ENCODE results near the gene TM4SF4.
A peak's percentile ranks its signal among the peaks of the same experiment; 100 is the strongest.

The TM4SF4 gene

DNA sequence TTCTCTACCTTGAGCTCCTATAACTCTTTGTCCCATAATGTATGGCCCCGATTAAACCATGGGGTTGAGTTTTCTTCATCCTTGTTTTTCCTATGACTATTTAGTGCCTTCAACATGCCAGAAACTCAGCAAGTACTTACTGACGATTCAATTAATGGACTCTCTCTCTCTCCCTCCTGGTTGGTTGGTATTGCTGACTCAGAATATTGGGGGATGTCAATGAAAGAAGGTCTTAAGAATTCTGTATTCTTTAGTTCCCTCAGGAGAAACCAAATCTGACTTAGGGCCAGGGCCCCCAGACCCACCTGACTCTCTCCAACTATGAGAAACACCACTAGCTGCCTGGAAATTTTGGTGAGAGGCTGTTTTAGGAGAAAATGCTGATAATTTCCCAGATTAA, 40.8 kb downstream of the TM4SF4 start:
- no peak overlapping the region for H3K4me3 ChIP-seq (ENCODE audit: low read length)
- TF ChIP-seq, protein P1, sequence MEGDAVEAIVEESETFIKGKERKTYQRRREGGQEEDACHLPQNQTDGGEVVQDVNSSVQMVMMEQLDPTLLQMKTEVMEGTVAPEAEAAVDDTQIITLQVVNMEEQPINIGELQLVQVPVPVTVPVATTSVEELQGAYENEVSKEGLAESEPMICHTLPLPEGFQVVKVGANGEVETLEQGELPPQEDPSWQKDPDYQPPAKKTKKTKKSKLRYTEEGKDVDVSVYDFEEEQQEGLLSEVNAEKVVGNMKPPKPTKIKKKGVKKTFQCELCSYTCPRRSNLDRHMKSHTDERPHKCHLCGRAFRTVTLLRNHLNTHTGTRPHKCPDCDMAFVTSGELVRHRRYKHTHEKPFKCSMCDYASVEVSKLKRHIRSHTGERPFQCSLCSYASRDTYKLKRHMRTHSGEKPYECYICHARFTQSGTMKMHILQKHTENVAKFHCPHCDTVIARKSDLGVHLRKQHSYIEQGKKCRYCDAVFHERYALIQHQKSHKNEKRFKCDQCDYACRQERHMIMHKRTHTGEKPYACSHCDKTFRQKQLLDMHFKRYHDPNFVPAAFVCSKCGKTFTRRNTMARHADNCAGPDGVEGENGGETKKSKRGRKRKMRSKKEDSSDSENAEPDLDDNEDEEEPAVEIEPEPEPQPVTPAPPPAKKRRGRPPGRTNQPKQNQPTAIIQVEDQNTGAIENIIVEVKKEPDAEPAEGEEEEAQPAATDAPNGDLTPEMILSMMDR (conservative IDR thresholded peaks at IDR 0.05; ENCODE audit: low read depth, low read length) = no peak
- no peak for DNase-seq (ENCODE audit: low read depth)

DNA sequence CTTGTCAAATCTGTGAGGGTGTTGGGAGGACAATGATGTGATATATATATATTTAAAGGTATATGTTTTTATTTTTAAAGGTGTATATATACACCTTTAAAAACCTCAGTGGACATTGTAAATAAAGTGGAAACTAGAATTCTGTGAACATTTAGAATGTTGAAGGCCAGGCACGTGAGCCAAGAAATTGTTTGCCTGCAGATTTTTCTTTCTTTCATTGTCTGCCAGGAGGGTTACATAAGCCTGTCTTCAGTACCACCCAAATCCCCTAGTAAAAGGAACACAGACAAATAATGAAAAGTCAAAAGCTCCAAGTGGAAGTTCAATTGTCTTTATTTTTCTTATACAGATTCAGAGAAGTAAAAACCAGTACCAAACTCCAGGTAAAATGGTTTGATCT, 42.4 kb downstream of the TM4SF4 start:
- no peak overlapping the region for H3K4me3 ChIP-seq (ENCODE audit: low read length)
- TF ChIP-seq, protein P1 (conservative IDR thresholded peaks at IDR 0.05; ENCODE audit: low read depth, low read length) = no peak
- no peak for DNase-seq (ENCODE audit: low read depth)

DNA sequence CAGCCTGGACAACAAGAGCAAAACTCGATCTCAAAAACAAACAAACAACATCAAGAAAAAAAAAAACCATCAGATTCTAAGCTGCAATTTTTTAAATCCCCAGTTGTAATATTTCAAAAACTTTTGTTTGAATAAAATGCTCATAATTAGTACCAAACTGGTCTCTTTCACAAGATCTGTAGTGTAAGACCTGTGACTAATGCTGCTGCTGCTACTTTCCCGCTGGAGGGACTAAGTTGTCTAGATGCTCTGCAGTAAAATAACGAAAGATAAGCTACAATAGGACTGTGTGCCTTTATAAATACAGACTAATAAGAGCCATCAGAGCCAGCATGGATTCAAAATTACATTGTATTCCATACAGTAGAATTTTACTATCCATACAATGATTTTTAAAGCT, 45.4 kb downstream of the TM4SF4 start:
- no peak for DNase-seq (ENCODE audit: low read depth)
- TF ChIP-seq, protein P1 (conservative IDR thresholded peaks at IDR 0.05; ENCODE audit: low read depth, low read length) = no peak

DNA sequence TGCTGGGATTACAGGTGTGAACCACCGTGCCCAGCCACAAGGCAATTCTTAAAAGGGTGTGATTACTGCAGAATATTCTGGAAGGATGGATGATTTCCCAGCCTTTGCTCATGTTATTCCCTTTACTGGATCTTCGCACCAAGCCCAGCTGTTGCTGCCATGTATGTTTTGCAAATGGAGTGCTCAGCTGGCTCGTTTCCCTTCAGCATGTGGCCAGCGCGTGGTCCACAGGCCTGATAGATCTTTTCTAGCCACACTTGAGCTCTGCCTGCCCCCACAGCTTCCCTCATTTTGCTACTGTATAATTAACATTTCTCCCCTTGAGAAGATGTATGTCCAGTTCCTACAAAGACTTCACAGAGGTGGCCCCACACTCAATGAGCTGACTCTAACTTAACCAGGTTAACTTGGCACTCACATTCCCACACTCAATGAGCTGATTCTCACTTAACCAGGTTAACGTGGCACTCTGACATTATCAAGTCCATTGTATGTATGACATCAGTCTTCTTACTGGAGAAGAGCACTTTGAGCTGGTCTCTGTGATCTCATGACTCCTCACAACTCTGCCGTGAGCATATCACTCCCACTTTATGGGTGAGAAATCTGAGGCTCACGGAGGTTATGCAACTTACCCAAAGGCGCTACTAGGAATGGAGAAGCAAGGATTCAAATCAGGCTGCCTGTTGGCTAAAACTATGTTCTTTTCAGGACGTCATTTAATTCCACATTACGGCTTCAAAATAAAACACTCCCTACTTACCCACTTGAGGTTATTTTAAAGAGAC, 49.2 kb downstream of the TM4SF4 start:
- TF ChIP-seq, protein P1 (conservative IDR thresholded peaks at IDR 0.05; ENCODE audit: low read depth, low read length) = no peak
- DNase-seq (ENCODE audit: low read depth) = no peak
- H3K4me3 ChIP-seq (ENCODE audit: low read length) = no peak overlapping the region

More for the DNA sequence above, 45.4 kb downstream of the TM4SF4 start:
- no peak overlapping the region for H3K4me3 ChIP-seq (ENCODE audit: low read length)

DNA sequence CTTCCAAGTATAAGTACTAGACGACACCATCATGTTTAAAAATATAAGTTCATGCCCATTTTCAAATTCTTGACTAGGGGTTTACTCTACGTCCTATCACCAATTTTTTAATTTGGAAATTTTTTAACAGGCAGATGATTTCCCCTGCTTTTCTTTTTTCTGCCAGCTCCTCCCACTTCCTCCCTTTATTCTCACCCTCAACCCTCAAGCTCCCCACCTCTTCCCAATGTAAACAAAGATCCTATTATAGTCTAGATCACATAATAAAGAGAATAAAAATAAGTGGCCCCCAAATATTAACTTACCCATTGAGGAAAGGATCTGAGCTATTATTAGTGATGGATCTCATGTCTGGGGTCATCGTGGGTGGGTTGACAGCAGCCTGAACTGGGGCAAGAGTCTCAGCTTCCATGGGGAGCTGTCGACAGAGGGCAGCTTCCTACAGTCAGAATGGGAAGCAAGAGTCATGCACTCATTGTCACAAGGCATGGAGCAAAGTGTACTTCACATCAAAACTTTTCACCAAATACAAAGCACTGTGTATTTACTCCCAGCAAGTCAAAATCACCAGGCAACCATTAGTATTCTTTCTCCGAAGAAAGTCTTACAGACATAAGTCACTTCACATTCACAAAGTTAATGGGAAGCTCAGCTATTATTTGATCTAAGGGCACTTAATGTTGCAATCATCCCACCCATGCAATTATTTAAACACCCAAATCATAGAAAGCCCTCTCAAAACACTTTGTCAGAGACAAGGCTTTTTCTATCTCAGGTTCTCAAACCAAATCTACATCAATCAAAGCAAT, 53.2 kb downstream of the TM4SF4 start:
- H3K4me3 ChIP-seq (ENCODE audit: low read length) = no peak overlapping the region
- TF ChIP-seq, protein P1 (conservative IDR thresholded peaks at IDR 0.05; ENCODE audit: low read depth, low read length) = peak; percentile 53
- DNase-seq (ENCODE audit: low read depth) = no peak

DNA sequence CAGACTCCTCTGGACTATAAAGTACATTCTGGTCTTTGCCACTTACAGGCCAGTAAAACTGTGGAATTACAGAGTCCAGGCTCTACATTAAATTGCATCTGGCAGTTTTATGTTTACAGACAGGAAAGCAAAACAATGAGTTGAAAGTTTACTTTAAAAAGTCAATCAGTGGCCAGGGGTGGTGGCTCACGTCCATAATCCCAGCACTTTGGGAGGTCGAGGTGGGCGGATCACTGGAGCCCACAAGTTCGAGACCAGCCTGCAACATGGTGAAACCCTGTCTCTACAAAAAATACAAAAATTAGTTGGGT, 53.8 kb downstream of the TM4SF4 start:
- TF ChIP-seq, protein P1 (conservative IDR thresholded peaks at IDR 0.05; ENCODE audit: low read depth, low read length) = no peak
- no peak for DNase-seq (ENCODE audit: low read depth)
- H3K4me3 ChIP-seq (ENCODE audit: low read length) = no peak overlapping the region

DNA sequence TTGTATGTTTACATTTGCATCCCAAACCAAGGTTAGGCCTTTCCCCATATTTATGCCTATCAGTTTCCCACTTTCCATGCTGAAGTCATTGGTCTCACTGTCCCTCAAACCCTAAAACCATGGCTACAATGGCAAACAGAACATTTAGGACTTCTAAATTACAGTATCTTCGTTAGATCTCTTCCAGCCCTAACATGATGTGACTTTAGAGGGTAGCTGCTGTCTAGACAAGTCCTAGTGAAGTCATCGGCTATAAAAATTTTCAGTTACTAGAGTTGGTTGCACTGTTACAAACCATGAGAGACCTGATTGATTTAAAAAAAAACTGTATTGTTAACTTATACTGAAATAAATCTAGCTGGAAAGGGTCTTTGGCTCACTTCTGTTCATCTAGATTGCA, 54.6 kb downstream of the TM4SF4 start:
- TF ChIP-seq, protein P1 (conservative IDR thresholded peaks at IDR 0.05; ENCODE audit: low read depth, low read length) = no peak
- no peak overlapping the region for H3K4me3 ChIP-seq (ENCODE audit: low read length)
- DNase-seq (ENCODE audit: low read depth) = no peak

All from retinal pigment epithelial cell (primary cell).